Measurements from ENCODE around the gene ONECUT1.

GRCh38 chr15:52782514-52782913 is 7.6 kb downstream of the ONECUT1 start:
- TF ChIP-seq POLR2AphosphoS5 (IDR thresholded peaks at IDR 0.05; ENCODE audit: borderline replicate concordance, low read depth, low read length) (no peak), EZH2 (IDR thresholded peaks at IDR 0.05) (no peak)

Data from SK-N-MC (cell line).